BLaER1 treated with 17β-estradiol and CSF1 and Interleukin-3, amounts not matched to agents 10 nM and 100 nM (cell line): Measurements from ENCODE around the gene MAN2A1.

Source experiments
- H3K27ac ChIP-seq, 11 experiments: shearing (Covaris generic); formaldehyde crosslinking; 2 replicates each; pipeline ENCODE4 v1.8.1; 2022
- H3K27me3 ChIP-seq, 11 experiments: shearing (Covaris generic); formaldehyde crosslinking; 2 replicates each; pipeline ENCODE4 v1.8.1; 2022
- H3K36me3 ChIP-seq, 11 experiments: shearing (Covaris generic); formaldehyde crosslinking; 2 replicates each; pipeline ENCODE4 v1.8.1; 2022
- H3K4me1 ChIP-seq, 10 experiments: shearing (Covaris generic); formaldehyde crosslinking; 2 replicates each; pipeline ENCODE4 v1.8.1; 2022
- H3K4me2 ChIP-seq, 11 experiments: shearing (Covaris generic); formaldehyde crosslinking; 2 replicates each; pipeline ENCODE4 v1.8.1; 2022
- H3K4me3 ChIP-seq, 10 experiments: shearing (Covaris generic); formaldehyde crosslinking; 2 replicates each; pipeline ENCODE4 v1.8.1; 2022
- H3K9ac ChIP-seq, 11 experiments: shearing (Covaris generic); formaldehyde crosslinking; 2 replicates each; pipeline ENCODE4 v1.8.1; 2022
- H3K9me3 ChIP-seq, 11 experiments: shearing (Covaris generic); formaldehyde crosslinking; replicated peaks in 1 of 11; 2 replicates each; pipeline ENCODE4 v1.8.1; 2022
- H4K20me1 ChIP-seq, 11 experiments: shearing (Covaris generic); formaldehyde crosslinking; 2 replicates each; pipeline ENCODE4 v1.8.1; 2022
- Cebpa-rat ChIP-seq, 11 experiments: shearing (Covaris generic); IDR thresholded peaks; 2 replicates each; pipeline ENCODE4 v1.8.1; 2022

MAN2A1 gene

DNA sequence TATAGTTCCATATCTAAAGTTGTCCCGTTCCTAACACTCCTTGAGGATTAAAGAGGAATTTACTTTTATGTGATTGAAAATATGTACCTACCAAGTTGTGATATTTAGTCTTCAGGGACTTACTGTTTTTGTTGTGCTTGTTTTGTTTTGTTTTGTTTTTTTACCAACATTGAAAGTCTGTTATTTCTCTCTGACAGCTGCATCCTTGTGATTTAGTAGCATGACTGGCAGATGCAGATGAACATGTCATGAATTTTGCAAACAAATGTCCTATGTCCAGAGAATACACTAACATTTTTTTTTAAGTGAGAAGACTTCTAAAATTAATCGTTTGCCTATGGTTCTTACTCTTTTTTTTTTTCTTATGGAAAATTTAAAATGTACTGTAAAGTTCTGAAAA lies 85.4 kb downstream of the MAN2A1 start:
- Histone ChIP-seq H3K4me2 (no peak overlapping the region), H3K4me1 (no peaks in the 10 kb centered on the region), H3K4me3 (no peak overlapping the region), H3K9ac (no peak overlapping the region), H3K27ac (no peak overlapping the region), H3K9me3 (no peaks in the 10 kb centered on the region), H4K20me1 (0 out of 22 replicates have a peak, but pooled peaks cover 0 to 3% (median 0%) of the 10 kb centered on the region in 11 experiments), H3K27me3 (no peaks in the 10 kb centered on the region), H3K36me3 (peaks cover 45 to 91% (median 65%) of the 10 kb centered on the region in 11 experiments)
- no peak for TF ChIP-seq Cebpa-rat (IDR thresholded peaks at IDR 0.05)

DNA sequence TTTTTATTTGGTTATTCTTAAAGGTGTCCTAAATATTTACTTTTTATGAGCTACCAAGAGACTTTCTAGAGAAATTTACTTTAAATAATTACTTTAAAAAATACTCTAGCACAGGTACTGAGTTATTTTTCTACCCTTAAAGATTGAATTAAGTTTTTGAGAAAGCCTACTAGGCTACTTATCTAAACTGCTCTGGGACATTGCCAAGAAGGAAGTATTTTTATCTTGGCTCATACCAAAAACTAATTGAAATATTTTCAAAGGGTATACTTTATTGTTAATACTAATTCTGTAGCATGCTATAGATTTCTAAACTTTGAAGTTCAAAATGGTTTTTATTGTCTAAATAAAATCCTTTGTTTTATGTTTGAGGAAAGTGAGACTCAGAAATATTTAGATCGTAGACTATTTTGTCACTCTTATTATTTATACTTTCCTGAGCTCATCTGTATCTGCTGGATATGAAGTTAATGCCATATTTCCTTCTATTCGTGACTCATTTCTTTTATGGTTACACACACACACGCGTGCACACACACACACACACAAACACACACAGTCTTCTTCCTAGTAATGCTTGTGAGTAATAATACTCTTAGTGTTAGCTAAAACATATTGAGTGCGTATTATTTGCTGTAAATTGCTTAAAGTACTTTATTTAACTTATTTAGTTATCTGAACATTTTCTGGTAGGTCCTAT lies 89.5 kb downstream of the MAN2A1 start:
- Histone ChIP-seq H3K27ac (no peak overlapping the region), H4K20me1 (no peaks in the 10 kb centered on the region), H3K36me3 (peaks cover 37 to 80% (median 58%) of the 10 kb centered on the region in 11 experiments; a peak in 21 of 22 replicates), H3K27me3 (no peaks in the 10 kb centered on the region), H3K4me1 (no peaks in the 10 kb centered on the region), H3K9ac (no peak overlapping the region), H3K4me3 (no peak overlapping the region), H3K4me2 (no peak overlapping the region), H3K9me3 (no peaks in the 10 kb centered on the region)
- TF ChIP-seq Cebpa-rat (IDR thresholded peaks at IDR 0.05) = no peak

DNA sequence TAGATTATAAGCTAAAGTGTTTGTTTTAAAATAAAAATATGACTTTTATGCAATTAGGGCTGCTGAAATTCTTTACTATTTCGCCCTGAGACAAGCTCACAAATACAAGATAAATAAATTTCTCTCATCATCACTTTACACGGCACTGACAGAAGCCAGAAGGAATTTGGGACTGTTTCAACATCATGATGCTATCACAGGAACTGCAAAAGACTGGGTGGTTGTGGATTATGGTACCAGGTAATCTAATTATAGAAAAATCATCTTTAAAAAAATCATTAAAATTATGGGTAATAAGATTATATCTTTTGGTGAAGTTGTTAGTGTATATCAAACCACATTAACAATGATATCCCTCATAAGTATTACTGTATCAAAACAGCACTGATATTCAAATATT lies 95.0 kb downstream of the MAN2A1 start:
- no peaks in the 10 kb centered on the region for H3K27me3 ChIP-seq
- no peak overlapping the region for H3K4me2 ChIP-seq
- no peak overlapping the region for H3K9ac ChIP-seq
- no peak overlapping the region for H3K27ac ChIP-seq
- H4K20me1 ChIP-seq = no peaks in the 10 kb centered on the region
- no peak overlapping the region for H3K4me3 ChIP-seq
- peaks cover 38 to 86% (median 62%) of the 10 kb centered on the region in 11 experiments for H3K36me3 ChIP-seq
- no peaks in the 10 kb centered on the region for H3K4me1 ChIP-seq
- TF ChIP-seq Cebpa-rat (IDR thresholded peaks at IDR 0.05) = no peak
- no peaks in the 10 kb centered on the region for H3K9me3 ChIP-seq

DNA sequence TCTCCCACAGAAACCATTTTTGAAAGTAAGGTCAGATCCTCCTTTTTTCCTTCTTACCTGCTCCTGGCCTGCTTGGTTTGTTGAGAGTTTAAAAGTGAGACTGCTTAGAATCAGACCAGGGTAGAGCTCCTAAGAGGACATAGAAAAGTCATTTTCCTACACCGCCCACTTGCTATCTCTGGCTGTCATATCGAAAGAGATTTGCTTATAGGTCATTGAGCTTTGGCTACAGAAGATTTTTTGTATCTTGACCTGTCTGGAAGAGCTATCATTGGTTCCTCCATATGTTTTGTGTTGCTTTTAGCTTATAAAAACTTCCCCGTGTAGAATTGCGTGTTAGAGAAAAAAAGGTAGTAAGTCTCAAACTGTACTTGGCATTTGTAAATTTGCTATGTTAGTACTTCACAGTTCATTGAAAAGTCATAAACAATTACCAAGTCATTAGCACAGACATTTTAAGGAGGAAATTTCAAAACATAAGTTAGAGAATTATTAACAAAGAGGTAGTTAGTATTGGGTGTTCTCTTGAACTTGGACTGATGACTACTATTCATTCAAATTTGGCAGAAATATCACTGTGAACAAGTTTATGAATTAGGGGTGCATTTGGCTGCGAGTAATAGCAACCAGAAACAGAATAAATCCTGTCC lies 96.6 kb downstream of the MAN2A1 start:
- Histone ChIP-seq H3K9ac (no peak overlapping the region), H4K20me1 (no peaks in the 10 kb centered on the region), H3K27ac (no peak overlapping the region), H3K4me3 (no peak overlapping the region), H3K4me1 (no peaks in the 10 kb centered on the region), H3K27me3 (no peaks in the 10 kb centered on the region), H3K9me3 (peaks cover 0 to 4% (median 2%) of the 10 kb centered on the region in 11 experiments; a peak in 6 of 22 replicates), H3K4me2 (no peak overlapping the region), H3K36me3 (peaks cover 40 to 87% (median 59%) of the 10 kb centered on the region in 11 experiments)
- TF ChIP-seq Cebpa-rat (IDR thresholded peaks at IDR 0.05) = no peak

DNA sequence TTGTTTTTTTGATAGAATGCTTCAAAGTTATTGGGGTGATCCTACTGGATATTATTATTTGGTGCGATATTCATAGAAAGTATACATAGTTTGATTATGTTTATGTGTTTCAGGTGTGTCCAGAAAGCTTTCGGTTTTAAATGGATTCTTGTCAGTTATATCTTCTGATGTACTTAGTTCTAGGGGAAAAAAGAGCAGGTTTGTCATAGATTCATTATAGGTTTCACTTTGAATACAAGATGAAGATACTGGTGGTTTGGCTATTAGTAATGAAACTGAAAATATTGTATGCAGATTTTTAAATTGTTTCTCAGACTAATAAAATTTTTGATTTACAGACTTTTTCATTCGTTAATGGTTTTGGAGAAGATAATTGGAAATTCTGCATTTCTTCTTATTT lies 98.9 kb downstream of the MAN2A1 start:
- H3K27ac ChIP-seq = no peak overlapping the region
- H4K20me1 ChIP-seq = no peaks in the 10 kb centered on the region
- no peak overlapping the region for H3K4me2 ChIP-seq
- no peak overlapping the region for H3K9ac ChIP-seq
- no peaks in the 10 kb centered on the region for H3K4me1 ChIP-seq
- H3K36me3 ChIP-seq = peaks cover 56 to 96% (median 68%) of the 10 kb centered on the region in 11 experiments
- peaks cover 0 to 23% (median 17%) of the 10 kb centered on the region in 11 experiments; a peak in 16 of 22 replicates for H3K9me3 ChIP-seq
- no peak for TF ChIP-seq Cebpa-rat (IDR thresholded peaks at IDR 0.05)
- no peaks in the 10 kb centered on the region for H3K27me3 ChIP-seq
- H3K4me3 ChIP-seq = no peak overlapping the region

DNA sequence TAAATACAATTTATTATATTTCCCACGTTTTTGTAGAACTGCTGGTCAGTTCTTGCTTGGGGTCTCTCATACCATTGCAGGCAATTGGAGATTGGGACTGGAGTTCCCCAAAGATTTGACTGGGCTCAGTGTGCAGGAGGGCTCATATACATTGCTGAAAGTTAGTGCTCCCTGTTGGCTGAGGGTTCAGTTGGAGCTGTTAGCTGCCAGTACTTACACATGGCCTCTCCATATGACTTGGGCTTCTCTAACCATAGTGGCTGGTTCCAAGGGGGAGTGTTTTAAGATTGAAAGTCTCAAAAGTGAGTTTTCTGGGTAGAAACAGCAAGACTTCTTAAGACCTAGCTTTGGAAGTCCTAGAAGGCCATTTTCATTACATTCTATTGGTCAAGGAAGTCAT lies 102.9 kb downstream of the MAN2A1 start:
- Histone ChIP-seq H3K9ac (no peak overlapping the region), H3K4me2 (no peak overlapping the region), H3K27me3 (no peaks in the 10 kb centered on the region), H4K20me1 (no peaks in the 10 kb centered on the region), H3K27ac (no peak overlapping the region), H3K9me3 (peaks cover 0 to 23% (median 17%) of the 10 kb centered on the region in 11 experiments; a peak in 16 of 22 replicates), H3K4me3 (no peak overlapping the region), H3K36me3 (peaks cover 60 to 96% (median 79%) of the 10 kb centered on the region in 11 experiments), H3K4me1 (no peaks in the 10 kb centered on the region)
- no peak for TF ChIP-seq Cebpa-rat (IDR thresholded peaks at IDR 0.05)

DNA sequence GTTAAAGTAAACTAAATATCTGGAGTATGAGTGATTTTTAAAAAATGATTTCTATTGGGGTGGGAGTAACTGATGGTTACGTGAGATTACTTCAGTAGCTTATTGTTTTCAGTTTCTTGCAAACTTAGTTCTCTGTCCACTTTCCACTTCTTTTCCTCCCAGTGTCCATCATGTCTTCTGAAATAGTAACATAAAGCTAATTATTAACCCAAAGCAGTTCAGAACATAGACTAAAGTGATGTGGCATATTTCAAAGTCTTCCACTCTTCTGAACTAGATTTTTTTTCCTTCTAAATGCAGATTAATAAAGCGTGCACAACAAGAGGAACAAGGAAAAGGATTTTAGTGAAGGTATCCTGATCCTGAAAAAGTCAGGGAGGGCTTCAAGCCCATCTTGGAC lies 114.1 kb downstream of the MAN2A1 start:
- no peak overlapping the region for H3K9ac ChIP-seq
- no peaks in the 10 kb centered on the region for H3K4me1 ChIP-seq
- H4K20me1 ChIP-seq = no peaks in the 10 kb centered on the region
- no peak overlapping the region for H3K27ac ChIP-seq
- peaks cover 22 to 46% (median 34%) of the 10 kb centered on the region in 11 experiments; a peak in 21 of 22 replicates for H3K36me3 ChIP-seq
- no peaks in the 10 kb centered on the region for H3K9me3 ChIP-seq
- no peak overlapping the region for H3K4me2 ChIP-seq
- no peak overlapping the region for H3K4me3 ChIP-seq
- TF ChIP-seq Cebpa-rat (IDR thresholded peaks at IDR 0.05) = no peak
- H3K27me3 ChIP-seq = no peaks in the 10 kb centered on the region

DNA sequence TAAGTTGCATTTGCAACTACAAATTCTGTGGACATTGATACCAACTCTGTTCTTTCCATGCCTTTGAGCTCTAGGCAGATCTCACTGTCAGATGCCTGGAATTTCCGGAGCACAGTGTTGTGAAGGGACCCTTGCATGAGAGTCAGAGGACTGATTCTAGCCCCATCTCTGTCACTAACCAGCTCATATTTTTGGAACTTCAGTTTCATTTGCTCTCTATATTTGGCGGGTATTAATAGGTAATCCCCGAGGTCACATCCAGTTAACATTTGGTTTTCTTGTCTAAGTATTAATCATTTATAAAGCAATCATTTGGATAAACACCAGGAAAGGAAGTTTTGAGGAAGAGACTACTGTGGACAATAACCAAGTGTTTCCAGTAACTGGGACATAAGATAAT lies 115.7 kb downstream of the MAN2A1 start:
- Histone ChIP-seq H3K36me3 (peaks cover 20 to 53% (median 35%) of the 10 kb centered on the region in 11 experiments; a peak in 21 of 22 replicates), H3K27ac (no peak overlapping the region; a peak in 1 of 22 replicates), H3K27me3 (no peaks in the 10 kb centered on the region), H3K4me3 (no peak overlapping the region), H3K4me2 (no peak overlapping the region), H3K4me1 (no peaks in the 10 kb centered on the region), H3K9ac (no peak overlapping the region), H3K9me3 (no peaks in the 10 kb centered on the region), H4K20me1 (no peaks in the 10 kb centered on the region)
- no peak for TF ChIP-seq Cebpa-rat (IDR thresholded peaks at IDR 0.05)

DNA sequence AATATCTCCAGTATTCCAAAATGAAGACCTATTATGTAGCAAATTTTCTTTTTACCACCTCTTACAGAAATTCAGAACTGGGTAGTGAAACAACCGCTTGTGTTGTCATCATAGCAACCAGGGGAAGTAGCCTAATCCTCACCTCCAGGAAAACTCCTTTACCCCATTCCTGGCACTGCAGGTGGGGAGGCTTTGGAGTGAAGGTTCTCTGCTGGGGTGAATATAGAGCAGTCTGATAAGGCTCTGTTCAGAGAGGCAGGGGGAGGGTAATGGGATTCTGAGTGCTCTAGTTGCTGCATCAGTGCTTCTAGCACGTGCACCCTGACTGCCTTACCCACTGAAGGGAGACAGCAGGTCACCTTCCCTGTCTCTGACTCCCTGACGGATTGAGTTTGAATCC lies 116.2 kb downstream of the MAN2A1 start:
- H3K4me2 ChIP-seq = no peak overlapping the region
- no peak overlapping the region for H3K4me3 ChIP-seq
- H3K9ac ChIP-seq = no peak overlapping the region
- no peaks in the 10 kb centered on the region for H4K20me1 ChIP-seq
- H3K4me1 ChIP-seq = no peaks in the 10 kb centered on the region
- H3K27me3 ChIP-seq = no peaks in the 10 kb centered on the region
- H3K9me3 ChIP-seq = no peaks in the 10 kb centered on the region
- H3K36me3 ChIP-seq = peaks cover 22 to 56% (median 37%) of the 10 kb centered on the region in 11 experiments; a peak in 21 of 22 replicates
- no peak overlapping the region for H3K27ac ChIP-seq
- TF ChIP-seq Cebpa-rat (IDR thresholded peaks at IDR 0.05) = no peak
